D721Med (cell line): ENCODE measurements around the gene CDADC1.

Source experiments
- DNase-seq: peaks from one replicate; pipeline ENCODE4 v3.0.0; 2011; ENCODE audit warnings: low spot score; ENCODE audit not compliant: insufficient read length
- FAIRE-seq: peaks from 2 replicates; lab custom pipeline; 2011; peaks lifted over from hg19 to GRCh38; lab: Jason Lieb, UNC
- TF ChIP-seq, protein P1 (sequence below): IDR thresholded peaks from 2 replicates; pipeline ENCODE4 v1.5.1; 2012; ENCODE audit warnings: mild to moderate bottlenecking, control low read depth; ENCODE audit not compliant: insufficient read depth; ENCODE audit errors: missing control alignments

CDADC1 gene

GRCh38 chr13:49308921-49309408 is 61.2 kb downstream of the CDADC1 start:
- no peak for DNase-seq
- no peak for FAIRE-seq
- TF ChIP-seq, protein P1, sequence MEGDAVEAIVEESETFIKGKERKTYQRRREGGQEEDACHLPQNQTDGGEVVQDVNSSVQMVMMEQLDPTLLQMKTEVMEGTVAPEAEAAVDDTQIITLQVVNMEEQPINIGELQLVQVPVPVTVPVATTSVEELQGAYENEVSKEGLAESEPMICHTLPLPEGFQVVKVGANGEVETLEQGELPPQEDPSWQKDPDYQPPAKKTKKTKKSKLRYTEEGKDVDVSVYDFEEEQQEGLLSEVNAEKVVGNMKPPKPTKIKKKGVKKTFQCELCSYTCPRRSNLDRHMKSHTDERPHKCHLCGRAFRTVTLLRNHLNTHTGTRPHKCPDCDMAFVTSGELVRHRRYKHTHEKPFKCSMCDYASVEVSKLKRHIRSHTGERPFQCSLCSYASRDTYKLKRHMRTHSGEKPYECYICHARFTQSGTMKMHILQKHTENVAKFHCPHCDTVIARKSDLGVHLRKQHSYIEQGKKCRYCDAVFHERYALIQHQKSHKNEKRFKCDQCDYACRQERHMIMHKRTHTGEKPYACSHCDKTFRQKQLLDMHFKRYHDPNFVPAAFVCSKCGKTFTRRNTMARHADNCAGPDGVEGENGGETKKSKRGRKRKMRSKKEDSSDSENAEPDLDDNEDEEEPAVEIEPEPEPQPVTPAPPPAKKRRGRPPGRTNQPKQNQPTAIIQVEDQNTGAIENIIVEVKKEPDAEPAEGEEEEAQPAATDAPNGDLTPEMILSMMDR, result no peak

- no peak for DNase-seq
- TF ChIP-seq, protein P1, result no peak
- FAIRE-seq, result no peak
Observed at GRCh38 chr13:49310251-49310650, 62.5 kb downstream of the CDADC1 start.

DNA sequence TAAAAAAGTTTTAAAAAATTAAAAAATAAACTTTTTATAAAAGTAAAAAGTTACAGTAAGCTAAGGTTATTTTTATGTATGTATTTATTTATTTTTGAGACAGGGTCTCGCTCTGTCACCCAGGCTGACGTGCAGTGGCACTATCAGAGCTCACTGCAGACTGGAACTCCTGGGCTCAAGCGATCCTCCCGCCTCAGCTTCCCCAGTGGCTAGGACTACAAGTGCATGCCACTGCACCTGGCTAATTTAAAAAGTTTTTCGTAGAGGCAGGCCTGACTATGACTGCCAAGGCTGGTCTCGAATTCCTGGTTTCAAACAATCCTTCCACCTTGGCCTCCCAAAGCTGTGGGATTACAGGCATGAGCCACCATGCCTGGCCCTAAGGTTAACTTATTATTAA is 64.1 kb downstream of the CDADC1 start:
- no peak for DNase-seq
- FAIRE-seq, result no peak
- TF ChIP-seq, protein P1, result no peak

DNA sequence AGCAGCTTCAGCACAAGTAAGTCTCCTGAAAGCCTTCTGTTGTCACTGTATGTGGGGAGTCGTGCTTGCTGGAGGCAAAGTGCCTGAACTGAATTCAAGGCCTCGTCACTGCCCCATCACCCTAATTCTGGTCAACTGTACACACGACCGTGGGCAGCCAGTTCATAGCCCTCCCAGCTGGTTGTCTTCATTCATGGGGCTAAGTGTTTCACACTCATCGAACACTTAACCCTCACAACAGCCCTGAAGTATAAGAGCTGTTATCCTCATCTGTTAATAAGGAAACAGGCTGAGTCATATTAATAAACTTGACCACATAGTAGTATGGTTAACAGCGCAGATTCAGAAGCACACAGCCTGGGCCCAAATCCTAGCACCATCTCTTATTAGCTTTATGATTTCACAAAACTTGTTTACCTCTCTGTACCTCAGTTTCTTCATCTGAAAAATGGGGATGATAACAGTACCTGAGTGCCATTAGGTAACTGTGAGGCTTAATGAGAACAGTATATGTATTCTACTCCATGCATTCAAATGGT is 66.7 kb downstream of the CDADC1 start:
- DNase-seq (no peak), FAIRE-seq (no peak)
- TF ChIP-seq, protein P1, result no peak

DNA sequence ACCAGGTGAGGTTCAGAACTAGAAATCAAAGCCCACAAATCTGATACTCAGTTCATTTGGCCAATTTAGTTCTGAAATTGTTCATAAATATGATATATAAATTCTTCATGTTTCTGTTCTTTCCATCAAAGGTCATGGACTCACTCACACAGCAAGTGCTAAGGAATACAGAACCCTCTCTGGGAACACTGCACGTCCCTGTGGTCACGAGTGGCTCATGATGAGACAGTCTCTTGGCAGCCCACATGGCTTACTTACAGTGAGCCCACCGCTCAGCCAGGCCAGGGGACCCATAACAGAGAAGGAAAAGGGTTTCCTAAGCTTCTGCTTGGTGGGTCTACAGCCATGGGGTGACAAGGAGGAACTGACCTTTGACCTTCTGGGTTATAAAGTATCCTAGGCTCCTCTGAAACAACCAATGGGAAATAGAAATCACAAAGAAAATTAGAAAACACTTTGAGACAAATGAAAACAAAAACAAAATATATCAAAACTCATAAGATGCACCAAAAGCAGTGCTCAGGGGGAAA is 67.4 kb downstream of the CDADC1 start:
- FAIRE-seq (no peak), DNase-seq (no peak)
- TF ChIP-seq, protein P1, result no peak

- FAIRE-seq (no peak), DNase-seq (no peak)
- TF ChIP-seq, protein P1, result no peak
Observed at GRCh38 chr13:49315756-49316482, 68.2 kb downstream of the CDADC1 start.

DNA sequence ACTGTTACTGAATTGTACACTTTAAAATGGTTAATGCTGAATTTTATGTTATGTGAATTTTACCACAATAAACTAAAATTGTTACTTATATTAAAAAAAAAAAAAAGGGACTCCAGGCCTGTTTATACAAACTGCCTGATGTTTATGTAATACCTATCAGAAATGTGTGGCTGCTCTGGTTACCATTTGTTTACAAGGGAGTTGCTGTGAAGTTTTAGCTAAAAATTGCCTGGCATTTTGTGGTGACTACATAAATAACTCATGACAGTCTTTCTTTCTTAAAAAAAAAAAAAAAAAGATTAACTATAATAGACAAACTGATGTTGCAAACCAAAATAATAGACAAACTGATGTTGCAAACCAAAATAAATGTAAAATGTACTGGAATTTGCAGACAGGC is 71.8 kb downstream of the CDADC1 start:
- DNase-seq (no peak), FAIRE-seq (no peak)
- TF ChIP-seq, protein P1, result no peak
